GM08714 (cell line): ENCODE results near the gene PNPLA7.

Experiments
- H3K4me3 ChIP-seq: fragments of 200-500 bp; sonication (Bioruptor generic); 2 replicates; pipeline ENCODE4 v1.5.1; 2014; ENCODE audit warnings: mild to moderate bottlenecking, low read length, inconsistent platforms
- ZNF274 ChIP-seq: IDR thresholded peaks from 2 replicates; pipeline ENCODE4 v1.6.1; 2012; ENCODE audit warnings: mild to moderate bottlenecking, low read depth, low read length

Gene PNPLA7

GRCh38 chr9:137449931-137450538, 100.2 kb downstream of the PNPLA7 start:
- H3K4me3 ChIP-seq, result no peak overlapping the region
- no peak for TF ChIP-seq ZNF274

GRCh38 chr9:137449081-137449844, 100.9 kb downstream of the PNPLA7 start:
- TF ChIP-seq ZNF274, result no peak
- H3K4me3 ChIP-seq, result no peak overlapping the region

GRCh38 chr9:137448602-137448962, 101.6 kb downstream of the PNPLA7 start:
- no peak overlapping the region for H3K4me3 ChIP-seq
- TF ChIP-seq ZNF274, result no peak

- H3K4me3 ChIP-seq, result no peak overlapping the region
- no peak for TF ChIP-seq ZNF274
Measured at GRCh38 chr9:137447722-137448601, 102.2 kb downstream of the PNPLA7 start.

- TF ChIP-seq ZNF274, result no peak
- no peak overlapping the region for H3K4me3 ChIP-seq
Measured at GRCh38 chr9:137446851-137447471, 103.2 kb downstream of the PNPLA7 start.

- no peak overlapping the region for H3K4me3 ChIP-seq
- no peak for TF ChIP-seq ZNF274
Measured at GRCh38 chr9:137445930-137446431, 104.2 kb downstream of the PNPLA7 start.

GRCh38 chr9:137445275-137445807, 104.9 kb downstream of the PNPLA7 start:
- H3K4me3 ChIP-seq, result no peak overlapping the region
- TF ChIP-seq ZNF274, result no peak

GRCh38 chr9:137444106-137444790, 106.0 kb downstream of the PNPLA7 start:
- no peak for TF ChIP-seq ZNF274
- no peak overlapping the region for H3K4me3 ChIP-seq

- no peak overlapping the region for H3K4me3 ChIP-seq
- no peak for TF ChIP-seq ZNF274
Measured at GRCh38 chr9:137441935-137442321, 108.3 kb downstream of the PNPLA7 start.

- no peak for TF ChIP-seq ZNF274
- H3K4me3 ChIP-seq, result no peak within 1 kb of the TSS
Measured at GRCh38 chr9:137441289-137441934, 108.8 kb downstream of the PNPLA7 start, which contains the start of gene ENTPD8. Gene ENTPD8 (minus strand): TSS chr9:137441357. CDS start chr9:137438285, 3,072 bp downstream.

GRCh38 chr9:137439158-137439714, 111.0 kb downstream of the PNPLA7 start:
- TF ChIP-seq ZNF274, result no peak
- H3K4me3 ChIP-seq, result no peak overlapping the region

GRCh38 chr9:137438591-137439157, 111.5 kb downstream of the PNPLA7 start:
- TF ChIP-seq ZNF274, result no peak
- no peak overlapping the region for H3K4me3 ChIP-seq
